HG02588 (cell line): ENCODE data around the gene MAGED1.

Experiments used
- ATAC-seq: cut with Tn5 transposase; IDR thresholded peaks from one replicate; pipeline ENCODE4 v1.9.1; 2021; ENCODE audit warnings: mild to moderate bottlenecking, moderate library complexity; ENCODE audit not compliant: unreplicated experiment

Gene MAGED1

GRCh38 chrX:51892921-51893745 is at the start of gene MAGED1:
MAGED1 (plus strand) TSS chrX:51893623; CDS start chrX:51894305, 682 bp downstream.
- peak; percentile 75 for ATAC-seq

- ATAC-seq = no peak
Measured at GRCh38 chrX:51847463-51847862, 46.0 kb upstream of the MAGED1 start.

- ATAC-seq = no peak
Measured at GRCh38 chrX:51851507-51852085, 41.8 kb upstream of the MAGED1 start.

- ATAC-seq = no peak
Measured at GRCh38 chrX:51852096-51852495, 41.3 kb upstream of the MAGED1 start.

- no peak for ATAC-seq
Measured at GRCh38 chrX:51852621-51853020, 40.8 kb upstream of the MAGED1 start.

- no peak for ATAC-seq
Measured at GRCh38 chrX:51853251-51853650, 40.2 kb upstream of the MAGED1 start.

GRCh38 chrX:51855698-51856097 is 37.7 kb upstream of the MAGED1 start:
- no peak for ATAC-seq

- ATAC-seq = no peak
Measured at GRCh38 chrX:51857159-51857733, 36.2 kb upstream of the MAGED1 start.

- no peak for ATAC-seq
Measured at GRCh38 chrX:51860679-51861078, 32.7 kb upstream of the MAGED1 start.

GRCh38 chrX:51862920-51863319 is 30.5 kb upstream of the MAGED1 start:
- ATAC-seq = peak; percentile 81

GRCh38 chrX:51866210-51866609 is 27.2 kb upstream of the MAGED1 start:
- ATAC-seq = no peak

GRCh38 chrX:51867626-51868025 is 25.8 kb upstream of the MAGED1 start:
- no peak for ATAC-seq

GRCh38 chrX:51870354-51870753 is 23.1 kb upstream of the MAGED1 start:
- ATAC-seq = no peak

- no peak for ATAC-seq
Measured at GRCh38 chrX:51874123-51874522, 19.3 kb upstream of the MAGED1 start.

GRCh38 chrX:51876441-51876840 is 17.0 kb upstream of the MAGED1 start:
- no peak for ATAC-seq

- ATAC-seq = no peak
Measured at GRCh38 chrX:51878056-51878455, 15.4 kb upstream of the MAGED1 start.

GRCh38 chrX:51889851-51890250 is 3.6 kb upstream of the MAGED1 start:
- no peak for ATAC-seq

- ATAC-seq = no peak
Measured at GRCh38 chrX:51891245-51891644, 2.2 kb upstream of the MAGED1 start.

GRCh38 chrX:51891821-51892551 is 1.4 kb upstream of the MAGED1 start:
- ATAC-seq = no peak

- ATAC-seq = no peak
Measured at GRCh38 chrX:51893931-51894696, 691 bp downstream of the MAGED1 start.
